DOHH2 (cell line): ENCODE measurements around the gene XRCC5.
"Not testable (repeated sequence)": the region's sequence is repeated elsewhere in the genome, so short reads cannot be mapped to it uniquely, and the experiment has no call there.

Source experiments
- CTCF ChIP-seq: fragments of 200-600 bp; sonication (generic); IDR thresholded peaks from one replicate; pipeline ENCODE4 v1.5.1; 2014; ENCODE audit warnings: antibody characterized with exemption, mild to moderate bottlenecking, low read depth, low read length; ENCODE audit not compliant: poor library complexity, severe bottlenecking
- EZH2phosphoT487 ChIP-seq: fragments of 200-600 bp; sonication (generic); IDR thresholded peaks from 2 replicates; pipeline ENCODE4 v1.6.1; 2017; ENCODE audit warnings: borderline replicate concordance, mild to moderate bottlenecking, antibody characterized with exemption, low read length, moderate library complexity, mixed read lengths

GRCh38 chr2:216141516-216141915 lies 32.4 kb downstream of the XRCC5 start:
- TF ChIP-seq CTCF, EZH2phosphoT487: not testable (repeated sequence)
